Measurements from ENCODE around the gene GPC1. TPM values are rescaled to one million over a fixed set of nuclear protein-coding genes. Genes with fewer than 3 reads are reported as not detected.

The GPC1 gene
- total RNA-seq, 1 donor from 2014 or later = 89.9 TPM

DNA sequence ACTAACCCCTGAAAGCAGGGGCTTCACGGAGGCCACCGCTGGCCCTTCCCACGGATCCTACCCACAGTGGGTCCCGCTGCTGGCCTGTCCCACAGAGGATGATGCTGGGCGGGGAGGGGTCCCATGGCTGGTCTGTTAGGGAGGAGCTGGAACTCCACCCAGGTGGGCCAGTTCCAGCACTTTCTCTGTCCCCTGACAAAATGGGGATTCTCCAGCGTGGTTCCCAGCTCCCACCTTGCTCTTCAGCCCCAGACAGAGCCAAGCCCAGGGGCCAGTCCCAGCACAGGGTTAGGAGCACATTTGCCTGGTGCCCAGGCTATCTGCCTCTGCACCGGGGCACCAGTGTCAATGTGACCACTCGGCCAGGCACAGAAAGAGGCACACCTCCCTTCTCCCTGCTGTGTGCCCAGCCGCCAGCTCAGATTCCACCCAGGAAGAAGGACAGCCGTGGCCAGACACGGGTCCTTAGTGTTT, 72.4 kb downstream of the GPC1 start:
- Mint-ChIP-seq H3K4me1 (no peaks in the 10 kb centered on the region), H3K36me3 (ENCODE audit: low read depth) (peaks cover 9% of the 10 kb centered on the region), H3K27ac (ENCODE audit: unreplicated experiment) (no peak overlapping the region), H3K4me3 (no peak overlapping the region), H3K27me3 (ENCODE audit: low read depth) (no peaks in the 10 kb centered on the region), H3K9me3 (no peaks in the 10 kb centered on the region)
- no peak for DNase-seq (ENCODE audit: low read depth, low spot score)
- TF ChIP-seq, protein P1, sequence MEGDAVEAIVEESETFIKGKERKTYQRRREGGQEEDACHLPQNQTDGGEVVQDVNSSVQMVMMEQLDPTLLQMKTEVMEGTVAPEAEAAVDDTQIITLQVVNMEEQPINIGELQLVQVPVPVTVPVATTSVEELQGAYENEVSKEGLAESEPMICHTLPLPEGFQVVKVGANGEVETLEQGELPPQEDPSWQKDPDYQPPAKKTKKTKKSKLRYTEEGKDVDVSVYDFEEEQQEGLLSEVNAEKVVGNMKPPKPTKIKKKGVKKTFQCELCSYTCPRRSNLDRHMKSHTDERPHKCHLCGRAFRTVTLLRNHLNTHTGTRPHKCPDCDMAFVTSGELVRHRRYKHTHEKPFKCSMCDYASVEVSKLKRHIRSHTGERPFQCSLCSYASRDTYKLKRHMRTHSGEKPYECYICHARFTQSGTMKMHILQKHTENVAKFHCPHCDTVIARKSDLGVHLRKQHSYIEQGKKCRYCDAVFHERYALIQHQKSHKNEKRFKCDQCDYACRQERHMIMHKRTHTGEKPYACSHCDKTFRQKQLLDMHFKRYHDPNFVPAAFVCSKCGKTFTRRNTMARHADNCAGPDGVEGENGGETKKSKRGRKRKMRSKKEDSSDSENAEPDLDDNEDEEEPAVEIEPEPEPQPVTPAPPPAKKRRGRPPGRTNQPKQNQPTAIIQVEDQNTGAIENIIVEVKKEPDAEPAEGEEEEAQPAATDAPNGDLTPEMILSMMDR (conservative IDR thresholded peaks at IDR 0.05) = no peak

DNA sequence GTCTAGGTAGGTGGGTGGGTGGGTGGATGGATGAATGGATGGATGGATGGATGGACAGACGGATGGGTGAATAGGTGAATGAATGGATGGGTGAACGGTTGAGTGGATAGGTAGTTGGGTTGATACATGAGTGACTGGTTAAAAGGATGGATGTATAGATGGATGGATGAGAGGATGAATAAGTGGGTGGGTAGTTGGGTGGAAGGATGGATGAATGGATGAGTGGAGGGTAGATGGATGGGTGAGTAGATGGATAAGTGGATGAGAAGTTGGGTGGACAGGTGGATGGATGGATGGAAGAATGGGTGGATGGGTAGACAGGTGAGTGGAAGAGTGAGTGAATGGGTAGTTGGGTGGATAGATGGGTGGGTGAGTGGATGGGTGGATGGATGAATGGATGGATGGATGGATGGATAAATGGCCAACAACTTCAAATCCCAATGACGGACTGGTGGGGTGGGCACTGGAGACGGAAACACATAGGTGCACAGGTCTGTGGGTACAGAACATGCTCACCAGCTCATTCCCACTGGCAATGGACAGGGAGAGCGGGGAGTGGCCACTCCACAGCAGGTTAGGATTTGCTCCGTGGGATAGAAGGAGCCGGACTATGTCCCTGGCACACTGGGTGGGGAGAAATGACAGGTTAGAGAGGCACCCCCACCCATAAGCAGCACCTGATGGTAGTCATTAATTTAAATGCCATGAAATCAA, 73.5 kb downstream of the GPC1 start:
- no peak for DNase-seq (ENCODE audit: low read depth, low spot score)
- Mint-ChIP-seq H3K36me3 (ENCODE audit: low read depth) (peaks cover 9% of the 10 kb centered on the region), H3K27ac (ENCODE audit: unreplicated experiment) (no peak overlapping the region), H3K9me3 (no peaks in the 10 kb centered on the region), H3K4me3 (no peak overlapping the region), H3K27me3 (ENCODE audit: low read depth) (no peaks in the 10 kb centered on the region), H3K4me1 (peaks cover 2% of the 10 kb centered on the region)
- TF ChIP-seq, protein P1 (conservative IDR thresholded peaks at IDR 0.05) = no peak

GRCh38 chr2:240509667-240510512, 74.4 kb downstream of the GPC1 start:
- Mint-ChIP-seq H3K27me3 (ENCODE audit: low read depth) (no peaks in the 10 kb centered on the region), H3K36me3 (ENCODE audit: low read depth) (peaks cover 9% of the 10 kb centered on the region), H3K27ac (ENCODE audit: unreplicated experiment) (peak overlapping the region; percentile 29), H3K9me3 (no peaks in the 10 kb centered on the region), H3K4me1 (peaks cover 4% of the 10 kb centered on the region), H3K4me3 (no peak overlapping the region)
- TF ChIP-seq, protein P1 (conservative IDR thresholded peaks at IDR 0.05) = no peak
- DNase-seq (ENCODE audit: low read depth, low spot score) = no peak

GRCh38 chr2:240510513-240511210, 75.2 kb downstream of the GPC1 start:
- TF ChIP-seq, protein P1 (conservative IDR thresholded peaks at IDR 0.05) = no peak
- H3K36me3 Mint-ChIP-seq (ENCODE audit: low read depth) = peaks cover 9% of the 10 kb centered on the region
- H3K4me1 Mint-ChIP-seq = peaks cover 4% of the 10 kb centered on the region
- no peak overlapping the region for H3K4me3 Mint-ChIP-seq
- H3K27ac Mint-ChIP-seq (ENCODE audit: unreplicated experiment) = peak overlapping the region; percentile 29
- no peaks in the 10 kb centered on the region for H3K27me3 Mint-ChIP-seq (ENCODE audit: low read depth)
- no peak for DNase-seq (ENCODE audit: low read depth, low spot score)
- no peaks in the 10 kb centered on the region for H3K9me3 Mint-ChIP-seq

- no peaks in the 10 kb centered on the region for H3K9me3 Mint-ChIP-seq
- DNase-seq (ENCODE audit: low read depth, low spot score) = no peak
- no peak overlapping the region for H3K4me3 Mint-ChIP-seq
- TF ChIP-seq, protein P1 (conservative IDR thresholded peaks at IDR 0.05) = no peak
- no peak overlapping the region for H3K27ac Mint-ChIP-seq (ENCODE audit: unreplicated experiment)
- peaks cover 4% of the 10 kb centered on the region for H3K4me1 Mint-ChIP-seq
- H3K36me3 Mint-ChIP-seq (ENCODE audit: low read depth) = peaks cover 9% of the 10 kb centered on the region
- H3K27me3 Mint-ChIP-seq (ENCODE audit: low read depth) = no peaks in the 10 kb centered on the region
Measured at GRCh38 chr2:240511351-240512108, 76.1 kb downstream of the GPC1 start.

Measured in neural crest cell (in vitro differentiated cells).